Calu3 (cell line): ENCODE data around the gene RNF141. TPM values are rescaled to one million over a fixed set of nuclear protein-coding genes. Genes with fewer than 3 reads are reported as not detected.

Source experiments
- BruUV-seq: library from RNA; stranded (reverse); fragments of 400-500 nt; replicated peaks from 2 replicates; lab custom pipeline; 2021; lab: Mats Ljungman, UMichigan
- CTCF ChIA-PET: fragments of 300-600 bp; sonication (Branson Sonifier 250); formaldehyde crosslinking; loops from one replicate; lab custom pipeline; 2022; ENCODE audit warnings: antibody characterized with exemption; lab: Charles Lee
- DNase-seq: peaks from one replicate; pipeline ENCODE4 v3.0.0; 2022
- H3K27ac Mint-ChIP-seq: one replicate; pipeline ENCODE4 v1.8.0; 2022; ENCODE audit warnings: mixed read lengths; ENCODE audit not compliant: unreplicated experiment
- H3K27me3 Mint-ChIP-seq: one replicate; pipeline ENCODE4 v1.8.0; 2022; ENCODE audit warnings: mixed read lengths; ENCODE audit not compliant: unreplicated experiment
- H3K36me3 Mint-ChIP-seq: one replicate; pipeline ENCODE4 v1.8.0; 2022; ENCODE audit warnings: mild to moderate bottlenecking, moderate library complexity, mixed read lengths; ENCODE audit not compliant: insufficient read depth, unreplicated experiment
- H3K4me1 Mint-ChIP-seq: one replicate; pipeline ENCODE4 v1.8.0; 2022; ENCODE audit warnings: mild to moderate bottlenecking, low read depth, mixed read lengths; ENCODE audit not compliant: unreplicated experiment
- H3K4me3 Mint-ChIP-seq: one replicate; pipeline ENCODE4 v1.8.0; 2022; ENCODE audit warnings: mild to moderate bottlenecking, low read depth, moderate library complexity, mixed read lengths; ENCODE audit not compliant: unreplicated experiment
- H3K9me3 Mint-ChIP-seq: one replicate; pipeline ENCODE4 v1.8.0; 2022; ENCODE audit warnings: low read depth, mixed read lengths; ENCODE audit not compliant: unreplicated experiment
- intact Hi-C: fragments of 100-400 bp; cut with micrococcal nuclease; formaldehyde crosslinking; loops from one replicate; pipeline ENCODE4 v1.10.0; 2022; ENCODE audit not compliant: unreplicated experiment
- total RNA-seq: library from RNA; stranded (reverse); gene quantifications from 2 replicates; pipeline ENCODE4 v1.2.3, GENCODE V29; 2022
- TF ChIP-seq, protein P1 (sequence below): fragments of 200-600 bp; IDR thresholded peaks from one replicate; pipeline ENCODE4 v1.8.0; 2022; ENCODE audit warnings: antibody characterized with exemption; ENCODE audit not compliant: unreplicated experiment

Gene RNF141
- total RNA-seq, 1 experiment from 2014 or later: 33.9 TPM

GRCh38 chr11:10539339-10539738 is 1.6 kb downstream of the RNF141 start:
- TF ChIP-seq, protein P1, sequence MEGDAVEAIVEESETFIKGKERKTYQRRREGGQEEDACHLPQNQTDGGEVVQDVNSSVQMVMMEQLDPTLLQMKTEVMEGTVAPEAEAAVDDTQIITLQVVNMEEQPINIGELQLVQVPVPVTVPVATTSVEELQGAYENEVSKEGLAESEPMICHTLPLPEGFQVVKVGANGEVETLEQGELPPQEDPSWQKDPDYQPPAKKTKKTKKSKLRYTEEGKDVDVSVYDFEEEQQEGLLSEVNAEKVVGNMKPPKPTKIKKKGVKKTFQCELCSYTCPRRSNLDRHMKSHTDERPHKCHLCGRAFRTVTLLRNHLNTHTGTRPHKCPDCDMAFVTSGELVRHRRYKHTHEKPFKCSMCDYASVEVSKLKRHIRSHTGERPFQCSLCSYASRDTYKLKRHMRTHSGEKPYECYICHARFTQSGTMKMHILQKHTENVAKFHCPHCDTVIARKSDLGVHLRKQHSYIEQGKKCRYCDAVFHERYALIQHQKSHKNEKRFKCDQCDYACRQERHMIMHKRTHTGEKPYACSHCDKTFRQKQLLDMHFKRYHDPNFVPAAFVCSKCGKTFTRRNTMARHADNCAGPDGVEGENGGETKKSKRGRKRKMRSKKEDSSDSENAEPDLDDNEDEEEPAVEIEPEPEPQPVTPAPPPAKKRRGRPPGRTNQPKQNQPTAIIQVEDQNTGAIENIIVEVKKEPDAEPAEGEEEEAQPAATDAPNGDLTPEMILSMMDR: no peak
- peak overlapping the region; percentile 48 for H3K27ac Mint-ChIP-seq
- intact Hi-C loops: no loop called here
- H3K36me3 Mint-ChIP-seq: peaks cover 22% of the 10 kb centered on the region
- CTCF ChIA-PET: interaction anchor here (0.6 kb wide), 2 partner anchors 337 to 1707 kb away, joined by 3 to 4 read pairs; no protein-coding TSS in a partner anchor
- peak overlapping the region; percentile 69 for H3K4me3 Mint-ChIP-seq
- H3K4me1 Mint-ChIP-seq: peaks cover 24% of the 10 kb centered on the region
- BruUV-seq: no TSS peak
- DNase-seq: no peak
- no peaks in the 10 kb centered on the region for H3K27me3 Mint-ChIP-seq
- no peaks in the 10 kb centered on the region for H3K9me3 Mint-ChIP-seq

DNA sequence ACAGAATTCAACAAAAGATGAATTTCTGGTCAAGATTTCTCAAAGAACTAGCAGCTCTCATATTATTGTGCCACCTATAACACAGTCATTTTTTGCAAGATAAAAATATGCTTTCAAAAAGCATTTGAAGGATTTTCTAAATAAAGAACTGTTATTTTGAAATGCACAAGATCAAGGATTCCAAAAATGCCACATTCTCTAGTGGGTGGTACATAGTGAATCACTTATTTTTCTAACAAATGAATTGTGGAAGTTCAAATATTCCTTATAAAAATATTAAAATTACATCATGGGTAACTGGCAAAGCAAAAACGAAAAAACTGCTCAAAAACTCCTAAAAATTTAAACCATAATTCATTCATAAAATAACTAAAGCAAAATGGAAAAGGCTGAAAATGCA is 2.1 kb downstream of the RNF141 start:
- H3K27ac Mint-ChIP-seq: no peak overlapping the region
- H3K4me3 Mint-ChIP-seq: no peak overlapping the region
- H3K27me3 Mint-ChIP-seq: no peaks in the 10 kb centered on the region
- intact Hi-C loops: no loop called here
- H3K9me3 Mint-ChIP-seq: no peaks in the 10 kb centered on the region
- CTCF ChIA-PET: no interaction called here
- DNase-seq: no peak
- peaks cover 24% of the 10 kb centered on the region for H3K4me1 Mint-ChIP-seq
- TF ChIP-seq, protein P1: no peak
- no TSS peak for BruUV-seq
- H3K36me3 Mint-ChIP-seq: peaks cover 22% of the 10 kb centered on the region

DNA sequence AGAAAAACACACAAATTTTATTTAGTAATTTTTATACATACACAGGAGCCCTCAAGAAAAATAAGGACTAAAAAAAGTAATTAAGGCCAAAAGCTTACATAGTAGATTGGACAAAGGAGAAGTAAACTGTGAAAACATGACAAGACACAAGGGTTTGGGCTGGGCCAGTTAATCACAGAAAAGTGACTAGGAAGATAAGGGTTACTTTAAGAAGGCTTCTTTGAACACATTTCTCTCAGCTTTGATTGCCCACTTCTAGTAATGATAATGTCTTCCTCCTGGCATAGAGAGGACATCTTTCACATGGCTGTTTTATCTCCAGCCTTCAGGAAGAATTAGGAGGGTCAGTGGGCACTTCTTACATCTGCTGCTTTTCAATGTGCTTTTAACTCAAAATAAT is 3.4 kb downstream of the RNF141 start:
- Mint-ChIP-seq H3K36me3 (peaks cover 22% of the 10 kb centered on the region), H3K27ac (no peak overlapping the region), H3K4me3 (no peak overlapping the region), H3K4me1 (peaks cover 24% of the 10 kb centered on the region), H3K9me3 (no peaks in the 10 kb centered on the region), H3K27me3 (no peaks in the 10 kb centered on the region)
- TF ChIP-seq, protein P1: no peak
- DNase-seq: no peak
- intact Hi-C loops: no loop called here
- no TSS peak for BruUV-seq
- CTCF ChIA-PET: no interaction called here

GRCh38 chr11:10534316-10534715 is 6.7 kb downstream of the RNF141 start:
- no peaks in the 10 kb centered on the region for H3K27me3 Mint-ChIP-seq
- TF ChIP-seq, protein P1: no peak
- no peaks in the 10 kb centered on the region for H3K9me3 Mint-ChIP-seq
- H3K4me1 Mint-ChIP-seq: peaks cover 15% of the 10 kb centered on the region
- no peak overlapping the region for H3K4me3 Mint-ChIP-seq
- intact Hi-C loops: no loop called here
- H3K36me3 Mint-ChIP-seq: no peaks in the 10 kb centered on the region
- H3K27ac Mint-ChIP-seq: no peak overlapping the region
- BruUV-seq: no TSS peak
- CTCF ChIA-PET: interaction anchor here (0.6 kb wide), 1 partner anchor 122 kb away, joined by 4 read pairs; no protein-coding TSS in a partner anchor
- no peak for DNase-seq
